ENCODE measurements around the gene TBC1D10A.

Gene TBC1D10A

DNA sequence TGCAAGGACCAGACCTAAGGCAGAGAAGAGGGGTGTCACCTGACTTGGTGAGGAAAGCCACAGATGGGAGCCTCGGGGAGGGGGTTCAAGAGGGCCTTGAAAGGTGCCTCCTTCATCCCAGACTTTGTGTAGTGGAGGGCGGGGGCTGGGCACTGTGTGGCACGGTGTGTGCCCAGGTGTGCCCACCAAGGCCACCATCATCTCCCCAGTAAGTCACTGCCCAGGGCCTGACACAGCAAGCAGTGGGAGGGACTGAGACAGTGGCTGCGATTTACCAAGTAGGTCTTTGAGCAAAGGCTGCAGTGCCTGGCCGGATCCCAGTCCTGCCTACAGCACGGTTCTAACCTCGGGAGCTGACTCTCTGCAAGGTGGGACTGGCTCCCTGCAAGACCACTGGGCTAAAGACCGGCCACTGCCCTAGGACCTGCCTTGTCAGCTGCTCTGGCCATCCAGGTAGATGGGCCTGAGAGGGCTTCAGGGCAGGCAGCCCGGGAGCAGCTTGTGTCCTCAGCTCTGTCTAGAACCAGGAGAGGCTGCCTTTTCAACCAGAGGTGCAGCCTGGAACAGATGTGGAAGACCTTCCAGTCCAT lies 61.5 kb downstream of the TBC1D10A start:
- DNase-seq = no peak

GRCh38 chr22:30263883-30264282 lies 62.9 kb downstream of the TBC1D10A start:
- no peak for DNase-seq

GRCh38 chr22:30262917-30263741 lies 63.6 kb downstream of the TBC1D10A start:
- peak; percentile 66 for DNase-seq

GRCh38 chr22:30262112-30262511 lies 64.6 kb downstream of the TBC1D10A start:
- no peak for DNase-seq

- no peak for DNase-seq
Observed at GRCh38 chr22:30261134-30261533, 65.6 kb downstream of the TBC1D10A start.

- no peak for DNase-seq
Observed at GRCh38 chr22:30260682-30261081, 66.1 kb downstream of the TBC1D10A start.

DNA sequence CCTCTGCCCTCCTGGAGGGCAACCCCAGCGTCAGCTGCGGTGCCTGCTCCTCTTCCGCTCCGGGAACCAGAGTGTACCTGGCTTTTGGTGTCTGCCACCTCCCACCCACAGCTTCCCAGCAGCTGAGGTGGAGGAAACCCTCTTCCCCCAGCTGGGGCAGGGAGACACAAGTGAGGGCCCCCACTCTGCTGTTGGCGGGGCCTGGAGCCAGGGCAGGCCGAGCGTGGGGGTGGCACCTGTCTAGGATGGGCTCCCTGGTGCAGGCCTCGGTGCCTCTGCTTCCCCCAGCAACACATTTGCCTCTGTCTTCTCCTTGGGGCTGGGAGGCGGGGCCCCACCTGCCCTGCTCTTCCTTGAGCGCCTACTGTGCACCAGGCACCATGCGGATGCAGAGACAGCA lies 66.5 kb downstream of the TBC1D10A start:
- no peak for DNase-seq

DNA sequence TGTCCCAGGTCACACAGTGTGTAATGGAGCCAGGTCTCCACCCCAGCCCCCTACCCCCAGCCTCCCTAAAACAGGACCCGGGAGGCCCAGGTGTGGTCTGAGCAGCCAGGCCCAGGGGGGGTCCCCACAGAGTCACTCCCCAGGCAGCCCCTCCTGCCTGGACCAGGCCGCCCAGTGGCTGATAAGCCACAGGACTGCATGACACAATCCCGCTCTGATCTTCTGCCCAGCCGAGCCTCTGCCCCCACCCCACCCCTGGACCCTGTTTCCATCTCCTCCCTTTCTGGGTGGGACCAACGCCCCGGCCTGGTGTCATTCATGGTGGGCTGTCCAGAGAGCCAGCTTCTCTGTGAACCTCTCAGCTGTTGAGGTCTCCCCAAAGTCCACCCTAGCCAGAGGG lies 72.4 kb downstream of the TBC1D10A start:
- DNase-seq = no peak

GRCh38 chr22:30253205-30253852 lies 73.4 kb downstream of the TBC1D10A start:
- DNase-seq = peak; percentile 71

- no peak for DNase-seq
Observed at GRCh38 chr22:30252411-30253204, 74.1 kb downstream of the TBC1D10A start.

- DNase-seq = peak; percentile 79
Observed at GRCh38 chr22:30251711-30252110, 75.0 kb downstream of the TBC1D10A start.

DNA sequence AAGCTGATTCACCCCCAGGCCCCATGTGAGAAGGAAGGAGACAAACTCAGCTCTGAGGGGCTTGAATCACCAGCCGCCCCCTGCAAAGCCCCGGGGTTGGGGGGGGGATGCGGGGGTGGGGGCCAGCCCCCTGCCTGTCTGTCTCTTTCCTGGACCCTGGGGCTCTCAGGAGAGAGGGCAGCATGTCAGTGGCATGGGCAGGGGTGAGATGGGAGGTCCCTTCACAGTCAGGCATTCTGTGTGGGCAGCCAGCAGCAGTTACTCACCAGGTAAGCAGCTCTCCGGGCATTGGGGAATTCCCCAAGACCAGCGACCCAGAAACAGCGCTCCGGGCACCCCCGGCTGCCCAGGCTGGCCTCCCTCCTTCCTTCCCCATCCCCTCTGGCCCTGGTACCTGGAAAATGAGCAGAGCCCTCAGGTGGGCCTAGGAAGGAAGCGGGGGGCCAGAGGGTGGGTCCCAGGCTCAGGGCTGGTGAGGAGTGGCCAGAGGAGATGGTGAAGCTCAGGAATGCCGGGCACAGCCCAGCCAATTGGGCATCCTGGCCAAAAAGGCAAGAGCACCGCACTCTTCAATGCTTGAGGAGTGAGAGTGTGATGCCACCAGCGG lies 76.0 kb downstream of the TBC1D10A start:
- DNase-seq = peak; percentile 49

DNA sequence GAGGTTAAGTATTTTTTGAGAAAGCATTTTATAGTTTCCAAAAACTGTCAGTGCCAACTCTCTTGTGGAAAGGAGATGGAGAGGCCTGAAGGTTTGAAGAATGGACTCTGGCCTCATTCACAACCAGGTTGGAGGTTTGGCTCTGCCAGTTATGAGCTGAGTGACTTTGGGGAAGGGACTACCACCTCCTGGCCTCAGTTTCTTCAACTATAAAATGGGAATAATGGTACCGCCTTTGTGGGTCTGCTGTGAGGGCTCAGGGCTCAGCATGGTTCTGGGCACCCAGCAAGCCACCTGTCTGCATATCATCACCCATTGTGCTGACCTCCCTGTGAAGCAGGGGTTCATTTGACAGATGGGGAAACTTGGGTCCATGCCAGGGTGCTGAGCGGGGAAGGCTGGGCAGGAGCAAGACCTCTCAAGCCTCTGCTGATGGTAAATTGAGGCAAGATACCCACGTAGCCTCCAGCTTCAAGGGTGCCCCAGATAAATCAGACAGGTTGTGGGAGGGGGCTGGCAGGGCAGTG lies 76.6 kb downstream of the TBC1D10A start:
- no peak for DNase-seq

DNA sequence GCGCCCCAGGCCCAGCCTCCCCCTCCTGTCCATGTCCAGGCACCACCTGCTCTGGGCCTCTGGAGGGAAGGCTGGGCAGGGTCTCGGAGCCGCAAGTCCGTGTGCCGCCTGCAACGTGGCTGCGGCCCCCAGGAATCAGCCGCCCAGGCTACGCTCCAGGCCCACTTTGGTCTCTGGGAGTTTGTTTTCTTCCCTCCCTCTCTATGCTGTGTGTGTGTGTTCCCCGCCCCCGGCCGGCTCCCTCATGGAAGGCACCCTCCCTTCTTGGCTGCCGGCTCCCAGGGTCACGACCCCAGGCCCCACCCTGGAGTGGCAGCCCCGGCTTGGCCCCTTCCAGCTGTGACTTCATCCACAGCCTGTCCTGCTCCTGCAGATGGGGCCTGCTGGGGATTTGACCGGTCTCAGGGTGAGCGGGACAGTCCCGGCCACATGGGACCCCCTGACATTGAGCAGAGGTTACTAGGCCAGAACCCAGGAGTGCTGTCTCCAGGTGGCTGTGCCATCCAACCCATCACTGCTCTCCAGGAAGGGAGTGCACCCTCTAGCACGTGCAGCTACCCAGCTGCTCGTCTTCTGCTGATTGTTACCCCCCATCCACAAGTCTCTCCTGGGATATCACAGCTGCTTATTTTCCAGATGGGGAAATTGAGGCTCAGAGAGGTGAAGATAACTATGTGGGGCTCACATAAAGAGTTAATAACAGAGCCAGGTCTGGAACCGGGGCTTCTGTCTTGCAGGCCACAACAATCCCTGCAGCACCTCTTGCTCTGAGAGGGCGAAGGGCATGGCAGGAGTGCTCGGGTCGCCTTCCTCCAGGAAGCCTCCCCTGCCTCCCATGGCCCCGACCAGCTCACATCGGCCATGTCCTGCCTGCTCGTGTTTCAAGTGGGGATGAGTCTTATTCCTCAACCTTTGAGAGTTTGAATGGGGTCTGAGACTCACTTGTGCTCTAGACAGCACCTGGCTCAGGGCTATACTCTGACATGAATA lies 77.4 kb downstream of the TBC1D10A start:
- DNase-seq = no peak

- no peak for DNase-seq
Observed at GRCh38 chr22:30248484-30248883, 78.3 kb downstream of the TBC1D10A start.

DNA sequence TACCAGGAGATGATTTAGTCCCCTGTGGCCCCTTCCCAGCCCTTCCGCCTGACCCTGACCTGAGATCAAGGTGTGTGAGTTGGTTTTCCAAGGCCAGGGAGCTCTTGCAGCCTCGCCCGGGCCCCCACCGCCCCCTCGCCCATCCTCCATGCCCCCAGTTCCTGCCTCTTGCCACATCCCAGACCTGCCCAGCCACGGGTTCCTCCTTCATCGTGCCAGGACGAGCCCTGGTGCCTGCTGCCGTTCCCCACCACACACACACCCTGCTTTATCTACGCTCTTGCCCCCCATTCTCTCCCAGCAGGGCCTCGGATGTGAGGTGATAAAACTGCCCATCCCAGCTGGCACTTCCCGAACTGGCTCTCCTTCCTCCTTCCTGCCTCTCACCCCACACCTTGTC lies 78.8 kb downstream of the TBC1D10A start:
- DNase-seq = no peak

DNA sequence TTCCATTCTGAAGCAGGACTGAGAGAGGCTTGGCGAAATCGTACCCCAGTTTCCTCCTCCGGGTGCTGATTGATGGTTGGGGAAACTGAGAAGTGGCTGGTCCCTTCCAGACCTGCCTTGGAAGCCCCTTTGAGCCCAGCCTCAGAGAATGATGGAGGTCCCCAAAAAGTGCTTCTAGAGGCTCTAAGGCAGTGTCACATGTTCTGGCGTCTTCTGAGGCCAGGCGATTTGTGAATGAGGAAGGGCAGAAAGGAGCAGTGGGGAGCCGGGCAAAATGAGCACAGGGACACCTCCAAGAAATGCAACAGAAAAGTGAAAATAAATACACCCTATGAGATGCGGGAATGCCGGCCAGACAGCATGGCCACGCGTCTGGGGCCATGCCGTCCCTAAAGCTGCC lies 79.2 kb downstream of the TBC1D10A start:
- no peak for DNase-seq

- peak; percentile 63 for DNase-seq
Observed at GRCh38 chr22:30246814-30247376, 79.8 kb downstream of the TBC1D10A start.

DNA sequence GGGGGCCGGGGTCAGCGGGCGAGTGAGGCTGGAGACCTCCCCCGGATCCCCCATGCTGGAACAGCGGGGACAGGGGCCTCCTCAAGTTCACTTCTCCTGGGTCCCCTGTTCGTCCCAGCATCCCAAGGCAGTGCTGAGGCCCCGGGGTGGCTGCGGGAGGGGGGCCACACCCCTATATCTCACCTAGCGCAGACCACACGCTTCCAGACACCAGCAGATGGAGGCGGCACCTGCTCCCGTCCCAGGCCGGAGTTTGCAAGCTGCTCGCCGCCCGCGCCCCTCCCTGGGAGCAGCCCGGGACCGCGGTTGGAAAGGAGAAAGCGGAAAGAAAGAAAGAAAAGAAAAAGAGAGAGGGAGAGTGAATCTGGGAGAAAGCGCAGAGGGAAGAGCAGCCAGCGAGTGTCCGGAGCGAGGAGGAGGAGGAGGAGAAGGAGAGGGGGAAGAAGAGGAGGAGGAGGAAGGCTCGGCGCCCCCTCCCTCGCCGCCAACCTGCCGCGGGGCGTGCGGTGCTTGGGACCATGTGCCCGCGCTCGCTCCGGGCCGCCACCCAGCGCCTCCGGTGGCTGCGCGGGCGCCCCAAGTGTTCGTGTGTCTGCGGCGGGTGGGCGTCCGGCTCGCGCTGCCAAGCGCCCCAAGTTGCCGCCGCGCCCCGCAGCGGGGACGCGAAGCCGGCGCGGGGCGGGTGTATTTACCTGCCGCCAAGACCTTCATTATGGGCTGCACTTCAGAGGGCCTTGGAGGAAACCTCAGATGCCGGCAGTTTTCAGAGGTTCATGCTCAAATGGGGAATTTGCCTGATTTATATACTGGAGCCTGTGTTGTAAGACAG lies 80.5 kb downstream of the TBC1D10A start, which contains the start of gene LIF:
TSS of gene LIF (minus strand) at position 775 of the 829 bp plus-strand sequence. CDS start at position 711, 64 bp downstream.
- no peak for DNase-seq

Data from fibroblast of skin of abdomen (primary cell).